Stomach smooth muscle (tissue), 2 donors: ENCODE data around the gene SACM1L.

ENCODE experiments used
- H3K27ac ChIP-seq: one replicate; pipeline ENCODE4 v1.7.0; 2013; ENCODE audit warnings: mild to moderate bottlenecking, low read length, inconsistent platforms
- H3K27me3 ChIP-seq, 2 donors: one replicate each; pipeline ENCODE4 v1.7.0; 2013; ENCODE audit warnings: low read length in 2 of 2; ENCODE audit not compliant: insufficient read depth in 2 of 2, control insufficient read depth in 1 of 2
- H3K36me3 ChIP-seq, 2 donors: one replicate each; pipeline ENCODE4 v1.7.0; 2013; ENCODE audit warnings: low read length in 2 of 2; ENCODE audit not compliant: control insufficient read depth in 2 of 2, insufficient read depth in 2 of 2
- H3K4me1 ChIP-seq: one replicate; pipeline ENCODE4 v1.7.0; 2013; ENCODE audit warnings: low read length; ENCODE audit not compliant: control insufficient read depth, insufficient read depth
- H3K4me3 ChIP-seq, 2 donors: one replicate each; pipeline ENCODE4 v1.7.0; 2013; ENCODE audit warnings: low read length in 2 of 2
- H3K9ac ChIP-seq, 2 donors: one replicate each; pipeline ENCODE4 v1.7.0; 2013; ENCODE audit warnings: low read length in 2 of 2, mild to moderate bottlenecking in 1 of 2
- H3K9me3 ChIP-seq, 2 donors: one replicate each; pipeline ENCODE4 v1.7.0; 2013; ENCODE audit warnings: low read length in 2 of 2; ENCODE audit not compliant: control insufficient read depth in 2 of 2
- donor health status: healthy.
- donor health status: Pancreatic carcinoma.

The SACM1L gene

DNA sequence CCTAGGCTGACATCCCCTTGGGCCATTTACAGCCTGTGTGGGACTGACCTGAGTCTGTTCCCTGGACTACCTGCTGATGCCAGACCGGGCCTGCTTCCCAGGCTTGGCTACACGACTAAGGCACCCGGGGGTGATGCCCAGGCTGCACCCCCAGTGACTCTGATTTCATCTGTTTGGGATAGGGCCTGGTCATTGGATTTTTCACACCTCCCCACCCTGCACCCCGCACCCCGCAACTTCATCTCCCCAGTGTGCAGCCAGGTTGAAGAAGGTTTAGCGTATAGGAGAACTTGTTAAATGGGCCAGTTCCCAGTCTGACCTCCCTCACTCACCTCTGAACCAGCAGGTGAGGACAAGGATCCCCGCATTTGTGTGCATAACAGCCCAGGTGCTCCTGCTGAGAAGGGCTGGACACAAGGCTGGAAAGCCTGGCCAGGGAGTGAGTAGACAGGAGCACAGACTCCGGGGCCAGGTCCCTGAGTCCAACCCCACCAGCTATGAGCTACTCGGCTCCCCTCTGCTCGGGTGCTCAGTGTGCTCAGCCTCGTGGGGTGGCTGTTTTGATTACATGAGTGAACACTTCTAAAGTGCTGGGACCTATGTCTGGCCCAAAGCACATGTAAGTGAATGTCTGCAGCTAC is 88.7 kb downstream of the SACM1L start:
- Histone ChIP-seq H3K27ac (no peak overlapping the region), H3K27me3 (peaks cover 4 to 10% of the 10 kb centered on the region in 2 donors), H3K4me3 (no peak overlapping the region), H3K4me1 (no peaks in the 10 kb centered on the region), H3K9me3 (no peaks in the 10 kb centered on the region), H3K9ac (no peak overlapping the region), H3K36me3 (no peaks in the 10 kb centered on the region)

- Histone ChIP-seq H3K4me3 (no peak overlapping the region), H3K4me1 (no peaks in the 10 kb centered on the region), H3K27me3 (peaks cover 4 to 10% of the 10 kb centered on the region in 2 donors), H3K9ac (no peak overlapping the region), H3K27ac (no peak overlapping the region), H3K36me3 (no peaks in the 10 kb centered on the region), H3K9me3 (no peaks in the 10 kb centered on the region)
Observed at GRCh38 chr3:45778761-45779201, 89.6 kb downstream of the SACM1L start.

GRCh38 chr3:45779746-45780735 is 90.8 kb downstream of the SACM1L start:
- Histone ChIP-seq H3K27ac (no peak overlapping the region), H3K9ac (no peak overlapping the region), H3K9me3 (no peaks in the 10 kb centered on the region), H3K4me1 (no peaks in the 10 kb centered on the region), H3K36me3 (no peaks in the 10 kb centered on the region), H3K4me3 (no peak overlapping the region), H3K27me3 (peaks cover 4 to 7% of the 10 kb centered on the region in 2 donors)

GRCh38 chr3:45781271-45781670 is 92.1 kb downstream of the SACM1L start:
- no peak overlapping the region for H3K9ac ChIP-seq
- peaks cover 1 to 7% of the 10 kb centered on the region in 2 donors for H3K27me3 ChIP-seq
- no peak overlapping the region for H3K27ac ChIP-seq
- H3K4me1 ChIP-seq, result no peaks in the 10 kb centered on the region
- H3K9me3 ChIP-seq, result no peaks in the 10 kb centered on the region
- H3K36me3 ChIP-seq, result no peaks in the 10 kb centered on the region
- H3K4me3 ChIP-seq, result no peak overlapping the region

GRCh38 chr3:45781841-45782240 is 92.6 kb downstream of the SACM1L start:
- Histone ChIP-seq H3K27ac (no peak overlapping the region), H3K36me3 (no peaks in the 10 kb centered on the region), H3K9me3 (no peaks in the 10 kb centered on the region), H3K9ac (no peak overlapping the region), H3K4me1 (no peaks in the 10 kb centered on the region), H3K4me3 (no peak overlapping the region), H3K27me3 (peaks cover 0 to 3% of the 10 kb centered on the region in 2 donors)

DNA sequence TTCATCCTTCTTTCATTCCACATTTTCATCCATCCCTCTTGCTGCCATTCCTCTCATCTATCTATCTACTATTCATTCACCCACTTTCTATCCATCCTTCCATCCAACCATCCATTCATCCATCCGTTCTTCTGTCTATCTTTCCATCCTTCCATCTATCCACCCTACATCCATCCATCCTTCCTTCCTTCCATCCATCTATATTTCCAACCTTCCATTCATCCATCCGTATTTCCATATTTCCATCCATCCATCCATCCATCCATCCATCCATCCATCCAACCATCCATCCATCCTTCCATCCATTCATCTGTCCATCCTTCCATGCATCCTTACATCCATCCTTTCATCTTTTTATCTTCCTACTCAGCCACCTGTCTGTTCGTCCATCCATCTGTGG is 93.2 kb downstream of the SACM1L start:
- no peaks in the 10 kb centered on the region for H3K36me3 ChIP-seq
- no peak overlapping the region for H3K4me3 ChIP-seq
- no peak overlapping the region for H3K27ac ChIP-seq

GRCh38 chr3:45783667-45784066 is 94.5 kb downstream of the SACM1L start:
- H3K9me3 ChIP-seq, result no peaks in the 10 kb centered on the region
- no peaks in the 10 kb centered on the region for H3K36me3 ChIP-seq
- H3K4me1 ChIP-seq, result no peaks in the 10 kb centered on the region
- H3K4me3 ChIP-seq, result no peak overlapping the region
- H3K27me3 ChIP-seq, result peaks cover 0 to 2% of the 10 kb centered on the region in 2 donors
- no peak overlapping the region for H3K27ac ChIP-seq
- H3K9ac ChIP-seq, result no peak overlapping the region

More for the DNA sequence above, 93.2 kb downstream of the SACM1L start:
- Histone ChIP-seq H3K4me1 (no peaks in the 10 kb centered on the region), H3K9me3 (no peaks in the 10 kb centered on the region), H3K9ac (no peak overlapping the region), H3K27me3 (peaks cover 0 to 2% of the 10 kb centered on the region in 2 donors)

DNA sequence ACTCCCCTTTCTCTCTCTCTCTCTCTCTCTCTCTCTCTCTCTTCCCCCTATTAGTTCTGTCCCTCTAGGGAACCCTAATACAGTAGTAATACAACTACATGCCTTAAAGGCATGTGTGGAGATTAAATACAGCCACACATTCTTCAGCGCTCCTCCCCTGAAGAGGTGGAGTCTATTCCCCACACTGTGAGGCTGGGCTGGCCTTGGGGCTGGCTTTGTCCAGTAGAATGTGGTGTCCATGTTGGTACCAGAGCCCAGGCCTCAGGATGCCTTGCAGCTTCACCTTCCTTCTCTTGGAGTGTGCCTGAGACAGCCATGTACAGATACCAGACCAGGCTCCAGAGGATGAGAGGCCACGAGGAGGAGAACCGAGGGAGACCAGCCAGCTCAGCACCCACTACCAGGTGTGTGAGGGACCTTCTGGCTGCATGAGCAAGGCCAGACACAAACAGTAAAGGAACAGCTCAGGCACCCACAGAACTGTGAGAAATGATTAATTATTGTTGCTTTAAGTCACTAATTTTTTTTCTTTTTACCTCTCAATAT is 96.5 kb downstream of the SACM1L start:
- Histone ChIP-seq H3K36me3 (no peaks in the 10 kb centered on the region), H3K4me3 (no peak overlapping the region), H3K27me3 (peaks cover 0 to 2% of the 10 kb centered on the region in 2 donors), H3K9me3 (peaks cover 0 to 9% of the 10 kb centered on the region in 2 donors), H3K27ac (no peak overlapping the region), H3K9ac (no peak overlapping the region), H3K4me1 (no peaks in the 10 kb centered on the region)

DNA sequence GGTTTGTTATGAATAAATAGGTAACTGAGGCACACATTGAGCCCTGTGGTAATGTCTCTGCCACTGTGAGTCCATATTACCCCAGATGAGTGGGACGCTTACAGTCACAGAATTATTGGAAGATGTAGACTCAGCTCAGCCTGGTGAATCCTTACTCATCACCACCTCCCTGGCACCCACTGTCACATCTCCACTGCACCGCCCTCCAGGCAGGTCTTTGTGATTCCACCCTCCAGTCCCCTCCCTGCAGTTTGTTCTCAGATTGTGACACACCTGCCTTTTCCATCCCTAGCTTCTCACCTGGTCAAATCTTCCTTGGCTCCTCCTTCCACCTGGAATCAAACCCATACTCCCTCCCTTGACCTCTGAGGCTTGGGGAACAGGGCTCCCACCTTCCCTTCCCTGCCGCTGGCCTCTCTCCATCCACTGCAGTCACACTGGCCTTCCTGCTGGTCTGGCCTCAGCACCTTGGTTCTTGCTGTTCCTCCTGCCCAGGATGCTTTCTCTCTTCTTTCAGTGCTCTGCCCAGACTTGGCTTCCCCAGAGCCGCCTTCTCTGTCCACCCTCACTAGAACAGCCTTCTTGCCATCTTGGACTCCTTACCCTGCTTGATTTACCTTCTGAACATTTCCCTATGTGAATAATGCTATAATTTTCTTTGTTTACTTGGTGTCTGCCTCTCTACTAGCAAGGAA is 97.8 kb downstream of the SACM1L start:
- Histone ChIP-seq H3K4me1 (no peaks in the 10 kb centered on the region), H3K9me3 (peaks cover 0 to 9% of the 10 kb centered on the region in 2 donors), H3K27ac (no peak overlapping the region), H3K9ac (no peak overlapping the region), H3K27me3 (peaks cover 0 to 2% of the 10 kb centered on the region in 2 donors), H3K36me3 (no peaks in the 10 kb centered on the region), H3K4me3 (no peak overlapping the region)

- peaks cover 0 to 9% of the 10 kb centered on the region in 2 donors for H3K9me3 ChIP-seq
- no peak overlapping the region for H3K27ac ChIP-seq
- no peak overlapping the region for H3K4me3 ChIP-seq
- H3K4me1 ChIP-seq, result no peaks in the 10 kb centered on the region
- peaks cover 0 to 2% of the 10 kb centered on the region in 2 donors for H3K27me3 ChIP-seq
- H3K36me3 ChIP-seq, result no peaks in the 10 kb centered on the region
- no peak overlapping the region for H3K9ac ChIP-seq
Observed at GRCh38 chr3:45787551-45787950, 98.4 kb downstream of the SACM1L start.
